HEK293T (cell line): ENCODE measurements around the gene SKIC8.

Experiments
- ARNT ChIP-seq: fragments of 450-650 bp; IDR thresholded peaks from 2 replicates; pipeline ENCODE4 v1.6.1; 2017; ENCODE audit warnings: mild to moderate bottlenecking
- BHLHE40 ChIP-seq: fragments of 450-650 bp; IDR thresholded peaks from 2 replicates; pipeline ENCODE4 v1.6.1; 2016; ENCODE audit warnings: mild to moderate bottlenecking, moderate library complexity, borderline replicate concordance
- CTBP1 ChIP-seq: fragments of 450-650 bp; IDR thresholded peaks from 2 replicates; pipeline ENCODE4 v1.6.1; 2016; ENCODE audit warnings: borderline replicate concordance
- ELF4 ChIP-seq: fragments of 450-650 bp; IDR thresholded peaks from 2 replicates; pipeline ENCODE4 v1.6.1; 2017; ENCODE audit warnings: antibody characterized with exemption
- FOXA1 ChIP-seq: fragments of 450-650 bp; IDR thresholded peaks from 2 replicates; pipeline ENCODE4 v1.6.1; 2016; ENCODE audit warnings: mild to moderate bottlenecking
- FOXM1 ChIP-seq: fragments of 450-650 bp; IDR thresholded peaks from 2 replicates; pipeline ENCODE4 v1.6.1; 2017; ENCODE audit warnings: mild to moderate bottlenecking, borderline replicate concordance
- LEF1 ChIP-seq: fragments of 450-650 bp; IDR thresholded peaks from 2 replicates; pipeline ENCODE4 v1.6.1; 2017; ENCODE audit warnings: mild to moderate bottlenecking, borderline replicate concordance
- SP1 ChIP-seq: fragments of 450-650 bp; IDR thresholded peaks from 2 replicates; pipeline ENCODE4 v1.6.1; 2017
- SUZ12 ChIP-seq: fragments of 450-650 bp; IDR thresholded peaks from 2 replicates; pipeline ENCODE4 v1.6.1; 2016; ENCODE audit warnings: mild to moderate bottlenecking

GRCh38 chr15:78334845-78335244, 35.4 kb upstream of the SKIC8 start:
- TF ChIP-seq LEF1: no peak
- no peak for TF ChIP-seq FOXM1
- TF ChIP-seq ARNT: no peak
- TF ChIP-seq SP1: no peak
- TF ChIP-seq ELF4: no peak
- TF ChIP-seq CTBP1: no peak
- TF ChIP-seq BHLHE40: no peak
- TF ChIP-seq SUZ12: no peak
- no peak for TF ChIP-seq FOXA1
